Muscle layer of colon (tissue), 2 donors: ENCODE results near the gene STAT5A.
A peak's percentile ranks its signal among the peaks of the same experiment; 100 is the strongest.
"Not testable (repeated sequence)": the region's sequence is repeated elsewhere in the genome, so short reads cannot be mapped to it uniquely, and the experiment has no call there.

Experiments used
- H3K27ac ChIP-seq: one replicate; pipeline ENCODE4 v1.7.0; 2013; ENCODE audit warnings: low read depth, mild to moderate bottlenecking, low read length, moderate library complexity
- H3K27me3 ChIP-seq, 2 donors: one replicate each; pipeline ENCODE4 v1.7.0; 2013; ENCODE audit warnings: low read length in 2 of 2, mild to moderate bottlenecking in 2 of 2; ENCODE audit not compliant: insufficient read depth in 2 of 2, control insufficient read depth in 1 of 2
- H3K36me3 ChIP-seq: one replicate; pipeline ENCODE4 v1.7.0; 2013; ENCODE audit warnings: mild to moderate bottlenecking, low read length; ENCODE audit not compliant: insufficient read depth
- H3K4me1 ChIP-seq: one replicate; pipeline ENCODE4 v1.7.0; 2013; ENCODE audit warnings: mild to moderate bottlenecking, low read length; ENCODE audit not compliant: insufficient read depth
- H3K4me3 ChIP-seq, 2 donors: one replicate each; pipeline ENCODE4 v1.7.0; 2013; ENCODE audit warnings: low read length in 2 of 2, low read depth in 1 of 2, mild to moderate bottlenecking in 1 of 2, moderate library complexity in 1 of 2
- H3K9ac ChIP-seq: one replicate; pipeline ENCODE4 v1.7.0; 2013; ENCODE audit warnings: low read length
- H3K9me3 ChIP-seq: one replicate; pipeline ENCODE4 v1.7.0; 2013; ENCODE audit warnings: mild to moderate bottlenecking, low read length
- donor health status: abdominal sarcoma.
- donor health status: Adenocarcinoma of cecum.

The STAT5A gene

DNA sequence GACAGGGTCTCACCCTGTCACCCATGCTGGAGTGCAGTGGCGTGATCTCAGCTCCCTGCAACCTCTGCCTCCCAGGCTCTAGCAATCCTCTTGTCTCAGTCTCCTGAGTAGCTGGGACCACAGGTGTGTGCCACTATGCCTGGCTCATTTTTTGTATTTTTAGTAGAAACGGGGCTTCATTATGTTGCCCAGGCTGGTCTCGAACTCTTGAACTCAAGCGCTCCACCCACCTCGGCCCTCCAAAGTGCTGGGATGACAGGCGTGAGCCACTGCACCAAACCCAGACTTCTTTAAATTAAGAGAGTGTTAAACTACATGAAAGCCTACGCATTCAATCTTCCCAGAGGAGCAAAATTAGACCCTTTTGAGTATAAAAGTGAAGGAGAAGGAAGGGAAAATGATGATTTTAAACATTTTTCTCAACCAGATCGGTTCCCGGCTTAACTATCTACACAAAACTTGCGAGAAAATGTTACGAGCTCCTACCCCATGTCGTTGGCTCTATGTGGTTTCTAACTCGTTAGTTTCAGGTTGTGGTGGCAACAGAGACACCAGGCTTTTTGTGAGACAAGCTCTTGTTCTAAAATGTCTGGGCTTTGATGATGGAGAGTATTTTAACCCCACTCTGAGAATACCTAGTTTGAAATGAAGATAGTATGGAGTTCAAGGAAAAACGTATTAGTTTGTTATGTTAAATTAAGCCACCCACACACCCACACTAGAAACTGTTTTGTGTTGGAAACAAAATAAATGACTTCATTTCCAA is 38.4 kb upstream of the STAT5A start:
- no peak overlapping the region for H3K27ac ChIP-seq
- H3K4me1 ChIP-seq: peaks cover 49% of the 10 kb centered on the region

DNA sequence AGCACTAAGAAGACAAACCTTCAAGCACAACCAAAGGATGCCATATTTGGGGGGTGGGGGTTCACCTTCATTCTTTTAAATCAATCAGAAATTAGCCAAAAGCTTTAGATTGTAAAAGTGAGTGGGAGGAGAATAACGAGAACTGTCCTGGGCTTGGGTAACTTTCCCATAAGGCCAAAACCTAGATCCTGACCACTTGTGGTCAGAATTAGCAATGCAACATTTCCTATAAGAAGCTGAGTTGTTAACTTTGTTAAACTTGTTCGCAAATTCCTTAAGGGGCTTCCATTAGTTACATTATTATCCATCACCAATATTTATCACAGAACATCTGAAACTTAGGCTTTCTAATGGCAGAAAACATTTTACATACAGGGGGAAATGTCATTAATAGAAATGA is 37.2 kb upstream of the STAT5A start:
- Histone ChIP-seq H3K27me3 (no peaks in the 10 kb centered on the region), H3K4me1 (peaks cover 49% of the 10 kb centered on the region), H3K36me3 (no peaks in the 10 kb centered on the region), H3K9ac (no peak overlapping the region), H3K9me3 (no peaks in the 10 kb centered on the region), H3K4me3 (no peak overlapping the region), H3K27ac (no peak overlapping the region)

More for the DNA sequence above, 38.4 kb upstream of the STAT5A start:
- Histone ChIP-seq H3K4me3 (no peak overlapping the region), H3K9me3 (no peaks in the 10 kb centered on the region), H3K27me3 (no peaks in the 10 kb centered on the region), H3K9ac (no peak overlapping the region), H3K36me3 (no peaks in the 10 kb centered on the region)

DNA sequence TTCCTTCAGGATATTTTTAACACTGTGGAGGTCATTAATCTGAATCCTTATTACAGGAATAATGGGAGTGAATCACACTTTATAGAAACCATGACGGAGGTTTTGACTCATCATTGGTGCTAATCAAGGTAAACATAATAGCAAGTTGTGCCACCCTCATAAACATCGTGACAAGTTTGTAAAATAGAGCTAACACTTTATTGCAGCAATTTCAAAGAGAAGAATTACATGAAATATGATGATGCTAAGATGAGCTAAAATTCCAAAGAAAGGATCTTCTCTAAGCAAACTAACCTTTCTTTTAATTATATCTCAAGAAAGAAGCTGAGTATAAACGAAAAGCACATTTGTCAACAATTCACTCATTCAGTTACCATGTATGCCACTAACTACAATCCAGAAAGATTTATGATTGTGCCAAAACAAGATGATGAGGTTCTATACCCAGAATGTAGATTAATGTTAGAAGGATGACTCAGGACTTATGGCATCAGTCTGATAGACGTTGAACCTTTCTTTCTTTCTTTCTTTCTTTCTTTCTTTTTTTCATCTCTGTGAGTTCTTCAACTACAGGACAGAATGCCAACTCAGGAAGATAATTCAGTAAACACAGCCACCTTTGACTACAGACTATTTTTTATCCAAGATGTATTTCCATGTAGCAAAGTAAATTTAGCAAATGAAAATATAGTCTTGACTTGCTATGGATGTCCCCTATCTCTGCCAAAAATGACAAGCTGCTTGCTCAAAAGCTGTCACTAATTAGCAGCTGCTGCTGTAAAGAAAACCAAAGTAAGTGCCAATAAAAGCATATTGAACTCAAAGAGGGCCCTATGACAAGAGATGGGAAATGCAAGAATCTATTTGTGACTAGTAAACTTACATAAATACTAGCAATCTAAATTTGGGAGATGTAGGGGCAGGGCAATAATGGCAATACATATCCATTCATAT is 35.4 kb upstream of the STAT5A start:
- Histone ChIP-seq H3K27ac (peak overlapping the region; percentile 10), H3K9ac (no peak overlapping the region), H3K4me1 (peaks cover 38% of the 10 kb centered on the region), H3K36me3 (no peaks in the 10 kb centered on the region), H3K9me3 (no peaks in the 10 kb centered on the region), H3K4me3 (no peak overlapping the region), H3K27me3 (no peaks in the 10 kb centered on the region)

- Histone ChIP-seq H3K4me3 (no peak overlapping the region), H3K27me3 (no peaks in the 10 kb centered on the region), H3K9me3 (no peaks in the 10 kb centered on the region), H3K36me3 (no peaks in the 10 kb centered on the region), H3K9ac (no peak overlapping the region), H3K27ac (no peak overlapping the region), H3K4me1 (peaks cover 33% of the 10 kb centered on the region)
These were observed 34.7 kb upstream of the STAT5A start for GRCh38 chr17:42253578-42253977.

DNA sequence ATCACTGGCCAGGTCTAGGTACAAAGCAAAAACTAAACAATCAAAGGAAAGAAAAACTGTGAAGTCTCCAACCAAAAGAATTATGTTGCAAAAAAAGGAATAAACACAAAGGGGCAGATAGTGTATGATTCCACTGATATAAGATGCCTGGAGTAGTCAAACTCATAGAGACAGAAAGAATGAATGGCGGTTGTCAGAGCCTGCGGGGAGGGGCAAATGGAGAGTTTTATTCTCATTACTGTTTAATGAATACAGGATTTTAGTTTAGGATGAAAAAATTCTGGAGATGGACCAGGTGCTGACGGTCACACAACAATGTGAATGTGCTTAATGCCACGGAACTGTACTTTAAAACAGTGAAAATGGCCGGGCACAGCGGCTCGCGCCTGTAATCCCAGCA is 32.9 kb upstream of the STAT5A start:
- Histone ChIP-seq H3K27ac (no peak overlapping the region), H3K36me3 (no peaks in the 10 kb centered on the region), H3K4me3 (no peak overlapping the region), H3K9me3 (no peaks in the 10 kb centered on the region), H3K4me1 (peaks cover 18% of the 10 kb centered on the region), H3K9ac (no peak overlapping the region), H3K27me3 (no peaks in the 10 kb centered on the region)

GRCh38 chr17:42260318-42260717 is 28.0 kb upstream of the STAT5A start:
- H3K27ac ChIP-seq: no peak overlapping the region
- no peak overlapping the region for H3K9ac ChIP-seq
- no peak overlapping the region for H3K4me3 ChIP-seq
- H3K4me1 ChIP-seq: no peaks in the 10 kb centered on the region
- no peaks in the 10 kb centered on the region for H3K36me3 ChIP-seq
- no peaks in the 10 kb centered on the region for H3K9me3 ChIP-seq
- H3K27me3 ChIP-seq: no peaks in the 10 kb centered on the region

- H3K4me3 ChIP-seq, H3K36me3 ChIP-seq, H3K9me3 ChIP-seq, H3K9ac ChIP-seq, H3K27me3 ChIP-seq, H3K27ac ChIP-seq: not testable (repeated sequence)
- peaks cover 12% of the 10 kb centered on the region for H3K4me1 ChIP-seq
These were observed 23.9 kb upstream of the STAT5A start for GRCh38 chr17:42264366-42264765.

DNA sequence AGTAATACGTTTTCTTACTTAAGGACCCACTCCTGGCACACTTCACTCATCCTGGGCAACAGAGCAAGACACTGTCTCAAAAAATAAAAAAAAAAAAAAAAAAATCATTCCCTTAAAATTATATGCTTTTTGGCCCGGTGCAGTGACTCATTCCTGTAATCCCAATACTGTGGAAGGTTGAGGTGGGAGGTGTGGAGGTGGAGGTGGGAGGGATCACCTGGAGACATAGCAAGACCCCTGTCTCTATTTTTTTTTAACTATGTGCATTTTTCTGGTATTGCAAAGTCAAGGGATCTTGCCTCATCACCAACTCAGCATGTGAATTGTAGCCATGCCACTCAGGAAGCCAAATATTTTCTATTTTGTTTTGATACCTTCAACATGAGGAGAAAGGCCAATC is 21.8 kb upstream of the STAT5A start:
- Histone ChIP-seq H3K9ac (no peak overlapping the region), H3K27me3 (no peaks in the 10 kb centered on the region), H3K4me1 (peaks cover 28% of the 10 kb centered on the region), H3K9me3 (no peaks in the 10 kb centered on the region), H3K27ac (no peak overlapping the region), H3K4me3 (no peak overlapping the region), H3K36me3 (no peaks in the 10 kb centered on the region)

DNA sequence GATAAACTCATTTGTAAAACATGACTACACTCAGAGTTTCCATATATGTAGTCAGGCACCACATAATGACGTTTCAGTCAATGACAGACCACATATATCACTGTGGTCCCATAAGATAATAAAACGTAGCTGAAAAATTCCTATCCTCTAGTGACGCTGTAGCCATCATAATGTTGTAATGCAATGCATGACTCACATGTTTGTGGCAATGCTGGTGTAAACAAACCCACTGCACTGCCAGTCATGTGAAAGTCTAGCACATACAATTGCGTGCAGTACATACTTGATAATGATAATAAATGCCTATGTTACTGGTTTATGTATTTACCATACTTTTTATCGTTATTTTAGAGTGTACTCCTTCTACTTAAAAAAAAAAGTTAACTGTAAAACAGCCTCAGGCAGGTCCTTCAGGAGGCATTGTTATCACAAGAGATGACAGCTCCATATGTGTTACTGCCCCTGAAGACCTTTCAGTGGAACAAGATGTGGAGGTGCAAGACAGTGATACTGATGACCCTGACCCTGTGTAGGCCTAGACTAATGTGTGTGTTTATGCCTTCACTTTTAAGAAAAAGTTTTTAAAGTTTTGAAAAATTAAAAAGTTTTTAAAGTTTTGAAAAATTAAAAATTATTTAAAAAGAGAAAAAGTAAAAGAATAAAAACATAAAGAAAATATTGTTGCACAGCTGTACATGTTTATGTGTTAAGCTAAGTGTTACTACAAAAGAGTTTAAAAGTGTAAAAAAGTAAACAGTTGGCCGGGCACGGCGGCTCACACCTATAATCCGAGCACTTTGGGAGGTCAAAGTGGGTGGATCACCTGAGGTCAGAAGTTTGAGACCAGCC is 21.2 kb upstream of the STAT5A start:
- no peaks in the 10 kb centered on the region for H3K36me3 ChIP-seq
- H3K27ac ChIP-seq: no peak overlapping the region
- peaks cover 35% of the 10 kb centered on the region for H3K4me1 ChIP-seq
- no peaks in the 10 kb centered on the region for H3K9me3 ChIP-seq
- no peak overlapping the region for H3K9ac ChIP-seq
- no peaks in the 10 kb centered on the region for H3K27me3 ChIP-seq
- no peak overlapping the region for H3K4me3 ChIP-seq

DNA sequence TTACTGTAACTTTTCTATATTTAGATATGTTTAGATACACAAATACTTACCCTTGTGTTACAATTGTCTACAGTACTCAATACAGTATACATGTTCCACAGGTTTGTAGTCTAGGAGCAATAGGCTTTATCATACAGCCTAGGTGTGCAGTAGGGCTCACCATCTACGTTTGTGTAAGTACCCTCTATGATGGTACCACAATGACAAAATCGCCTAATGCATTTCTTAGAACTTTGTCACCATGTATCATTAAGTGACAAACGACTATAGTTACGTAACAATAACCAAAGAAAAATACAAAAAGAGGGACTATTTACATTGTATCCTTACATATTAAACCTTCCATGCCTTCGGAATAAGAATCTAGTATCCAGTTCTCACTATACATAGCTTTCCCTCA is 20.1 kb upstream of the STAT5A start:
- Histone ChIP-seq H3K9me3 (no peaks in the 10 kb centered on the region), H3K27ac (no peak overlapping the region), H3K9ac (no peak overlapping the region), H3K4me3 (no peak overlapping the region), H3K36me3 (no peaks in the 10 kb centered on the region), H3K27me3 (no peaks in the 10 kb centered on the region), H3K4me1 (peaks cover 46% of the 10 kb centered on the region)

- H3K27me3 ChIP-seq: no peaks in the 10 kb centered on the region
- H3K9ac ChIP-seq: no peak overlapping the region
- H3K4me3 ChIP-seq: no peak overlapping the region
- peaks cover 65% of the 10 kb centered on the region for H3K4me1 ChIP-seq
- no peaks in the 10 kb centered on the region for H3K9me3 ChIP-seq
- peak overlapping the region; percentile 32 for H3K27ac ChIP-seq
- H3K36me3 ChIP-seq: no peaks in the 10 kb centered on the region
These were observed 18.1 kb upstream of the STAT5A start for GRCh38 chr17:42270170-42270535.
